ENCODE measurements around the gene SPEG.

SPEG gene

GRCh38 chr2:219506153-219506801, 71.6 kb downstream of the SPEG start:
- no peak for TF ChIP-seq FOXP2 (optimal IDR thresholded peaks at IDR 0.05; ENCODE audit: control extremely low read depth, extremely low read length, insufficient read depth)
- TF ChIP-seq POLR2AphosphoS5 (IDR thresholded peaks at IDR 0.05; ENCODE audit: borderline replicate concordance, low read depth, low read length), result no peak
- no peak for TF ChIP-seq EZH2 (IDR thresholded peaks at IDR 0.05)
- DNase-seq (ENCODE audit: low read depth, low spot score), result no peak
- Histone ChIP-seq H3K4me3 (peak overlapping the region; percentile 62), H3K9ac (ENCODE audit: insufficient read length) (no peak overlapping the region), H3K9me3 (ENCODE audit: low read depth, low read length) (no peaks in the 10 kb centered on the region), H3K36me3 (ENCODE audit: insufficient read depth, low read length) (no peaks in the 10 kb centered on the region), H3K27ac (peak overlapping the region; percentile 92)

GRCh38 chr2:219506802-219507526, 72.3 kb downstream of the SPEG start:
- peak; percentile 45 for DNase-seq (ENCODE audit: low read depth, low spot score)
- Histone ChIP-seq H3K9me3 (ENCODE audit: low read depth, low read length) (no peaks in the 10 kb centered on the region), H3K4me3 (peak overlapping the region; percentile 62), H3K9ac (ENCODE audit: insufficient read length) (peak overlapping the region; percentile 43), H3K27ac (peak overlapping the region; percentile 92), H3K36me3 (ENCODE audit: insufficient read depth, low read length) (no peaks in the 10 kb centered on the region)
- TF ChIP-seq FOXP2 (optimal IDR thresholded peaks at IDR 0.05; ENCODE audit: control extremely low read depth, extremely low read length, insufficient read depth) (no peak), POLR2AphosphoS5 (IDR thresholded peaks at IDR 0.05; ENCODE audit: borderline replicate concordance, low read depth, low read length) (peak; percentile 60), EZH2 (IDR thresholded peaks at IDR 0.05) (no peak)

- no peaks in the 10 kb centered on the region for H3K9me3 ChIP-seq (ENCODE audit: low read depth, low read length)
- no peak for DNase-seq (ENCODE audit: low read depth, low spot score)
- TF ChIP-seq EZH2 (IDR thresholded peaks at IDR 0.05), result no peak
- H3K36me3 ChIP-seq (ENCODE audit: insufficient read depth, low read length), result no peaks in the 10 kb centered on the region
- H3K9ac ChIP-seq (ENCODE audit: insufficient read length), result peak overlapping the region; percentile 43
- H3K27ac ChIP-seq, result peak overlapping the region; percentile 92
- peak overlapping the region; percentile 62 for H3K4me3 ChIP-seq
These were observed 73.2 kb downstream of the SPEG start for GRCh38 chr2:219507581-219508443.

GRCh38 chr2:219508444-219508734, 73.7 kb downstream of the SPEG start:
- Histone ChIP-seq H3K9ac (ENCODE audit: insufficient read length) (no peak overlapping the region), H3K36me3 (ENCODE audit: insufficient read depth, low read length) (no peaks in the 10 kb centered on the region), H3K4me3 (peak overlapping the region; percentile 62; the same call in 1 of the 2 replicates), H3K9me3 (ENCODE audit: low read depth, low read length) (no peaks in the 10 kb centered on the region), H3K27ac (peak overlapping the region; percentile 92; the same call in 1 of the 2 replicates)
- no peak for DNase-seq (ENCODE audit: low read depth, low spot score)
- no peak for TF ChIP-seq EZH2 (IDR thresholded peaks at IDR 0.05)
- no peak for TF ChIP-seq FOXP2 (optimal IDR thresholded peaks at IDR 0.05; ENCODE audit: control extremely low read depth, extremely low read length, insufficient read depth)
- TF ChIP-seq POLR2AphosphoS5 (IDR thresholded peaks at IDR 0.05; ENCODE audit: borderline replicate concordance, low read depth, low read length), result no peak

GRCh38 chr2:219508971-219509779, 74.5 kb downstream of the SPEG start:
- peak overlapping the region; percentile 65 for H3K4me3 ChIP-seq
- no peaks in the 10 kb centered on the region for H3K9me3 ChIP-seq (ENCODE audit: low read depth, low read length)
- no peak overlapping the region for H3K9ac ChIP-seq (ENCODE audit: insufficient read length)
- peak overlapping the region; percentile 38; the same call in 1 of the 2 replicates for H3K27ac ChIP-seq
- DNase-seq (ENCODE audit: low read depth, low spot score), result no peak
- H3K36me3 ChIP-seq (ENCODE audit: insufficient read depth, low read length), result no peaks in the 10 kb centered on the region
- TF ChIP-seq FOXP2 (optimal IDR thresholded peaks at IDR 0.05; ENCODE audit: control extremely low read depth, extremely low read length, insufficient read depth) (no peak), POLR2AphosphoS5 (IDR thresholded peaks at IDR 0.05; ENCODE audit: borderline replicate concordance, low read depth, low read length) (0 out of 2 replicates have a peak, but pooled peaks have one; percentile 12), EZH2 (IDR thresholded peaks at IDR 0.05) (no peak)

- H3K36me3 ChIP-seq (ENCODE audit: insufficient read depth, low read length), result no peaks in the 10 kb centered on the region
- no peaks in the 10 kb centered on the region for H3K9me3 ChIP-seq (ENCODE audit: low read depth, low read length)
- DNase-seq (ENCODE audit: low read depth, low spot score), result no peak
- TF ChIP-seq FOXP2 (optimal IDR thresholded peaks at IDR 0.05; ENCODE audit: control extremely low read depth, extremely low read length, insufficient read depth), result no peak
- TF ChIP-seq POLR2AphosphoS5 (IDR thresholded peaks at IDR 0.05; ENCODE audit: borderline replicate concordance, low read depth, low read length), result no peak
- no peak for TF ChIP-seq EZH2 (IDR thresholded peaks at IDR 0.05)
- H3K9ac ChIP-seq (ENCODE audit: insufficient read length), result no peak overlapping the region
- peak overlapping the region; percentile 38; the same call in 1 of the 2 replicates for H3K27ac ChIP-seq
- H3K4me3 ChIP-seq, result peak overlapping the region; percentile 65
These were observed 75.3 kb downstream of the SPEG start for GRCh38 chr2:219509780-219510511.

GRCh38 chr2:219510512-219511135, 76.0 kb downstream of the SPEG start:
- DNase-seq (ENCODE audit: low read depth, low spot score), result no peak
- Histone ChIP-seq H3K9me3 (ENCODE audit: low read depth, low read length) (no peaks in the 10 kb centered on the region), H3K36me3 (ENCODE audit: insufficient read depth, low read length) (no peaks in the 10 kb centered on the region), H3K4me3 (no peak overlapping the region; the same call in 1 of the 2 replicates), H3K9ac (ENCODE audit: insufficient read length) (no peak overlapping the region), H3K27ac (no peak overlapping the region)
- TF ChIP-seq EZH2 (IDR thresholded peaks at IDR 0.05), result no peak
- no peak for TF ChIP-seq POLR2AphosphoS5 (IDR thresholded peaks at IDR 0.05; ENCODE audit: borderline replicate concordance, low read depth, low read length)
- no peak for TF ChIP-seq FOXP2 (optimal IDR thresholded peaks at IDR 0.05; ENCODE audit: control extremely low read depth, extremely low read length, insufficient read depth)

Measured in SK-N-MC (cell line).